Myocyte (in vitro differentiated cells): Measurements from ENCODE around the gene ZNF615. TPM values are rescaled to one million over a fixed set of nuclear protein-coding genes. Genes with fewer than 3 reads are reported as not detected.
A peak's percentile ranks its signal among the peaks of the same experiment; 100 is the strongest.
"Not testable (repeated sequence)": the region's sequence is repeated elsewhere in the genome, so short reads cannot be mapped to it uniquely, and the experiment has no call there.

ENCODE experiments used
- DNase-seq: peaks from one replicate; pipeline ENCODE4 v3.0.0-alpha.2; 2012; ENCODE audit warnings: low read depth
- polyA plus RNA-seq: library from polyadenylated mRNA; unstranded; fragments of >200 nt; gene quantifications from one replicate; pipeline ENCODE4 v1.2.1, GENCODE V29; 2012; ENCODE audit warnings: missing spikeins
- total RNA-seq: library from RNA; depleted of rRNA; stranded (reverse); fragments of >200 nt; gene quantifications from 2 replicates; pipeline ENCODE4 v1.2.3, GENCODE V29; 2014

Gene ZNF615
- total RNA-seq: 10.4 and 21.1 TPM in 2 replicates
- 3.3 TPM for polyA plus RNA-seq

DNA sequence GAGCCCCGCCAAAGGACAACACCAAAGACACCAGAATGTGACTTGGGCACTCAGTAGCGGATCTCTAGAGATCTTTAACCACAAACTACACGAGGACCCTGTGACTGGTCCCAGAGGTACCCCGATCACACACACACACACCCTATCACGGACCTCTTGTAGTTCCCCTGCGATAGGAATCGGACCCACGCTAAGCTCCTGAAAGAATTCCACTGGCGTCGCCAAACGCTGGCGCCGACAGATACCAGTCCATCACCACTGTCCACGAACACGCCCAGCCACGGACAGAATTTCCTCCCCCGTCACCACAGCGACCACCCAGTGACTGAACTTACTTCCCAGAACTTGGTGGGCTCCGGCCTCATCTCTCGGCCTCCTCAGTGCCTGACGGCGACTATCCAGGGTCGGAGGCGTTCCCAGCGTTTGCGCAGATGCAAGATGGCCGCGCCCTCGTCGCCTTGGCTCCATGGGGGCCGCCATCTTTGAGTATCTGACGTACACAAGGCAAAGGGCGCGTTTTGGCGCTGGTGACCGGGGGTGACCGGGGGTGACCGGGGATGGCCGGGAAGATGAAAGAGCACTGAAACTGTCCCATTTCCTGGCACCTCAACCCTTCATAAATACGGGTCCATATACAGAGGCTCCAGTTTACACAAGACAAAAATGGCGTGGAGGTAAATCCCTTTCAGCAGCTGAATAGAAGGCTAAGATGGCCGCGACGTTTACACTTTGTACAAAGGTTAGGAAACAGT is at the start of gene ZNF615:
Gene ZNF615, minus strand, starts transcription at position 406 of the 752 bp plus-strand sequence. CDS start 4,500 bp downstream, outside the sequence.
- peak; percentile 92 for DNase-seq

- DNase-seq: not testable (repeated sequence)
These were observed 48.5 kb upstream of the ZNF615 start for GRCh38 chr19:52056480-52056879.

GRCh38 chr19:52051736-52052135 is 43.7 kb upstream of the ZNF615 start:
- not testable (repeated sequence) for DNase-seq

GRCh38 chr19:52048555-52049501 is 40.8 kb upstream of the ZNF615 start, which contains the start of gene ZNF432:
TSS of gene ZNF432 (minus strand) at chr19:52048838. CDS start at chr19:52046868, 1,970 bp downstream.
- DNase-seq: peak; percentile 95

GRCh38 chr19:52039169-52039568 is 31.2 kb upstream of the ZNF615 start:
- no peak for DNase-seq

- no peak for DNase-seq
These were observed 26.2 kb upstream of the ZNF615 start for GRCh38 chr19:52034051-52034728.

DNA sequence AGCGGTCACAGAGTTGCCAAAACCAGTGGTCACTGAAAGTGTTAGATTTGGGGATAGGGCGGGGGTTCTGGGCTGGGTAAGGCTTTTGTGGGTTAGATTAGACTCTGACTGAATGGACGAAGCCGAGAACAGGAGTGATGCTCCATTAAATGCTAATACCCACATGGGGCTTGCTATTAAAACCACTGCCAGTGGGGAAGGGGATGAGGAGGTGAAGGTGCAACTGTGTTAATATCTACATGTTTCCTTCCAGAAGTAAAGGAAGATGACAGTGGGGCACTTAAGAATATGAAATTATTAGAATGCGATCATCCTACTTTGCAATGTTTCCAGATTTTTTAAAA is 20.7 kb upstream of the ZNF615 start:
- no peak for DNase-seq

DNA sequence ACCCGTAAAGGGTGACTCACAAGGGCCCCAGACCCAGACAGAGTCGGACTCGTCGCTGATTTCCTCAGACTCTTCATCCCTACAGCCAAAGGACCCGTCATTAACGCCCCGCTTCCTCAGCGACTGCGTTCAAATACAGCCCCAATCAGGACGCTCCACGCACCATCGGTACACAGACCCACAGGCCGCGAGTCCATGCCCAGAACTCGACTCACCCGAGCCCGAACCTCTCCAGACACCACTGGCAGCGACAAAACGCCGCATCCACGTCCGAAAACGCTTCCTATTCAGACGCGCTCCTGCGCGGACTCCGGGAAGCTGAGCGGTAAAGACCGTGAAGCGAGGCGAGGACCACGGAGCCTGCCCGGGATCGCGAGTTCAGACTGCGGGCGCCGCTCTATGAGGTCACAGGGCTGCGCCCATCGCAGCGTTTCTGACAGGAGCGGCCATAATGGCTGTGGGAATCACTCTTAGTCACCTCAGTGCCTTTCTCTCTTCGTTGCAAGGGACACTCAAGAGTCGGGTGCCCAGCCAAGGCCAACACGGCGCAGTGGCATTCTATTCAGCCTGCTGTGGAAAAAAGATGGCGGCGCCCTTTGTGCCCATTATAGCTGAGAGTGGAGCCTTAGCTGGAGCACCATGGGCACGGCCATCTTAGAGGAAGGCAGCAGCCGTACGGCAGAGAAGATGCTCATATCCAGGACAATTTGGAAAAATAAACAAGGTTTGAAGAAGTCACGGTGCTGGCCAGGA is 20.2 kb upstream of the ZNF615 start, which contains the start of gene ZNF614:
Gene ZNF614, minus strand, starts transcription at position 353 of the 753 bp plus-strand sequence. CDS start 2,634 bp downstream, outside the sequence.
- DNase-seq: peak; percentile 92

DNA sequence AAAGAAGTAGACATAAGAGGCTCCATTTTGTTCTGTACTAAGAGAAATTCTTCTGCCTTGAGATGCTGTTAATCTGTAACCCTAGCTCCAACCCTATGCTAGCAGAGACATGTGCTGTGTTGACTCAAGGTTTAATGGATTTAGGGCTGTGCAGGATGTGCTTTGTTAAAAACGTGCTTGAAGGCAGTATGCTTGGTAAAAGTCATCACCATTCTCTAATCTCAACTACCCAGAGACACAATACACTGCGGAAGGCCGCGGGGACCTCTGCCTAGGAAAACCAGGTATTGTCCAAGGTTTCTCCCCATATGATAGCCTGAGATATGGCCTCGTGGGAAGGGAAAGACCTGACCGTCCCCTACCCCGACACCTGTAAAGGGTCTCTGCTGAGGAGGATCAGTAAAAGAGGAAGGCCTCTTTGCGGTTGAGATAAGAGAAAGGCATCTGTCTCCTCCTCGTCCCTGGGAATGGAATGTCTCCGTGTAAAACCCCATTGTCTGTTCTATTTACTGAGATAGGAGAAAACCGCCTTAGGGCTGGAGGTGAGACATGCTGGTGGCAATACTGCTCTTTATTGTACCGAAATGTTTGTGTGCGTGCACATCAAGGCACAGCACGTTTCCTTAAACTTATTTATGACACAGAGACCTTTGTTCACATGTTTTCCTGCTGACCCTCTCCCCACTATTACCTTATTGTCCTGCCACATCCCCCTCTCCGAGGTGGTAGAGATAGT is 18.4 kb upstream of the ZNF615 start:
- not testable (repeated sequence) for DNase-seq

DNA sequence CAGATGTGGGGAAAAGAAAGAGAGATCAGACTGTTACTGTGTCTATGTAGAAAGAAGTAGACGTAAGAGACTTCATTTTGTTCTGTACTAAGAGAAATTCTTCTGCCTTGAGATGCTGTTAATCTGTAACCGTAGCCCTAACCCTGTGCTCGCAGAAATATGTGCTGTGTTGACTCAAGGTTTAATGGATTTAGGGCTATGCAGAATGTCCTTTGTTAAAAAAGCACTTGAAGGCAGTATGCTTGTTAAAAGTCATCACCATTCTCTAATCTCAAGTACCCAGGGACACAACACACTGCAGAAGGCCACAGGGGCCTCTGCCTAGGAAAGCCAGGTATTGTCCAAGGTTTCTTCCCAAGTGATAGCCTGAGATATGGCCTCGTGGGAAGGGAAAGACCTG is 16.5 kb upstream of the ZNF615 start:
- not testable (repeated sequence) for DNase-seq

- no peak for DNase-seq
These were observed 14.2 kb upstream of the ZNF615 start for GRCh38 chr19:52022193-52022592.

GRCh38 chr19:52020506-52020905 is 12.5 kb upstream of the ZNF615 start:
- no peak for DNase-seq

DNA sequence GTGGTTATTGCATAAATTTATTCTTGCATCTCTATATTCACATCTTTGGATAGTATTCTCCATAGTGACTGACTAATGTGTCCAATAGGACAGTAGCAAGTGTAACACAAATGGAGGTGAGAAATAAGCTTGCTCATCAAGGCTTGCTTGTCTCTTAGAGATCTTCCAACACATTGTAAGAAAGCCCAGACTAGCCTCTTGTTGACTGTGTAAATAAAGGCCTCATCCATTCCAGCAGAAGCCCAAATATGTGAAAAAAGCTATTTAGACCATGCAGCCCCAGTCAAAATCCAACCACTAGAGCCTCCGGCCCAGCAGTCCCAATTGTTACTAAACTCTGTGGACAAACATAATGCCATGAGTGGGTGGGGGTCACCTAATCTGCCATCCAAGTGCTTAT is 2.7 kb upstream of the ZNF615 start:
- no peak for DNase-seq

GRCh38 chr19:52007451-52007805 is 583 bp downstream of the ZNF615 start:
- DNase-seq: peak; percentile 58

- no peak for DNase-seq
These were observed 13.9 kb downstream of the ZNF615 start for GRCh38 chr19:51994048-51994644.

DNA sequence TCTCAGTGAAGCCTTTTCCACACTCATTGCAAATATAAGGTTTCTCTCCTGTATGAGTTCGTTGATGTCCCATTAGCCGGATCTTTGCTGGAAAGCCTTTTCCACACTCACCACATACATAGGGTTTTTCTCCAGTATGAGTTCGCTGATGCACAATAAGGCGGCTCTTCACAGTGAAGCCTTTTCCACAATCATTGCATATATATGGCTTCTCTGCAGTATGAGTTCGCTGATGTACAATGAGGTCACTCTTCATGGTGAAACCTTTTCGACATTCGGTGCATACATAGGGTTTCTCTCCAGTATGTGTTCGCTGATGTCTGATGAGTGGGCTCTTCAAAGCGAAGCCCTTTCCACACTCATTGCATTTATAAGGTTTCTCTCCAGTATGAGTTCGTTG is 14.6 kb downstream of the ZNF615 start:
- no peak for DNase-seq

- DNase-seq: peak; percentile 96
These were observed 21.4 kb downstream of the ZNF615 start, which contains the start of gene ZNF350 for GRCh38 chr19:51986309-51987291. TSS of gene ZNF350 (minus strand) at chr19:51986840. CDS start at chr19:51974360, 12,480 bp downstream.

- DNase-seq: no peak
These were observed 24.6 kb downstream of the ZNF615 start for GRCh38 chr19:51983361-51983760.
